GM18519 (cell line): ENCODE measurements around the gene TOR1B.

Experiments used
- ATAC-seq: cut with Tn5 transposase; IDR thresholded peaks from one replicate; pipeline ENCODE4 v1.9.1; 2021; ENCODE audit warnings: mild to moderate bottlenecking, moderate library complexity; ENCODE audit not compliant: unreplicated experiment, low FRiP score

The TOR1B gene

DNA sequence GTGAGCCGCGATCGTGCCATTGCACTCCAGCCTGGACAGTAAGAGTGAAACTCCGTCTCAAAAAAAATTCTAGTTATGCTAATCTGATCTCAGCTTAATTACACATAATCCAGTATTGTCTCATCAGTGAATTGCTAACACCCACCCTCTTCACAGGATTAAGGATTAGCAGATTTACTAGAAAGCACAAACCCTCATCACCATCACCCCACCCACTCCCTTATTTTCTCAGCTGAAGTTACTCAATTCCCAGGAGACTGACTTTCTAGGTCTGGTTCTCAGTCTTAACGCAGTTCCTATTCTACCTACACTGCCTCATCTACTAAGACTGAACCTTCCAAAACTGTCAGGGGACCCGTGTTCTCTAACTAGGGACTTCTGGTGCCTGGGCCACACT lies 9.0 kb downstream of the TOR1B start:
- ATAC-seq, result no peak

DNA sequence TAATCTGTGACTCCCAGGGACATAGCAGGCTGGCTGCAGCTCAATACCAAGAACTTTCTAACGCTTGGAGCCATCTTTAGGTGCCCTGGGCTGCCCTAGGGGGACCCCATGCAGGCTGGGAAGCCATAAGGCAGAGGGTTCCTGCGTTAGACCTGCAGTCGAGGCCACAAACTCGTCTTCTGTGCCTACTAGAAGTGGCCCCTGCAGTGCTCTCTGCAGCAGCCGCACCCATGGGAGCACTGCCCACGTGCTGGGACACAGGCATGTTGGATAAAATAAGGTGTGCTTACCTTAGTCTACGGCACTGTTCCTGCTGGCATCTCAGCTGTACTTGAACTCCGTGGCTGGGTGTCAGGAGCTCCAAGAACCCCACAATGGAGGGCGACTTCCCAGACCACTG lies 9.4 kb downstream of the TOR1B start:
- no peak for ATAC-seq

DNA sequence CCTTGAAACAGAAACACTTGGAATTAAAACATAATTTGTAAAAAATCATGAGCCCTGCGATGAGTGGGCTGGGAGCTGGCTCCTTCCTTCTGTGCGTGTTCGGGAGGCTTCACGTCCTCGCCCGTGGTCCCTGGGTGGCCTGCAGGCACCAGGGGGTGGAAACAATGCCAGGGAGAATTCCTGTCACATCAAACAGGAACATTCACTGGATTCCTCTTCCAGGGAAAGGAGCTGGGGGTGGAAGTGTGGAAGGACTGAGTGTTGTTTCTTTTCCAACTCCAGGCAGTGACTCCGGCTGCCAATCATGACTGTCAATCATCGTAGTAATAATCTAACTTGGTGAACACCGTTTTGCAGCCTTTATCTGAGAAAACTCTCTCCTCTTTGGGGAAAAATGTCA lies 10.7 kb downstream of the TOR1B start:
- ATAC-seq, result no peak

DNA sequence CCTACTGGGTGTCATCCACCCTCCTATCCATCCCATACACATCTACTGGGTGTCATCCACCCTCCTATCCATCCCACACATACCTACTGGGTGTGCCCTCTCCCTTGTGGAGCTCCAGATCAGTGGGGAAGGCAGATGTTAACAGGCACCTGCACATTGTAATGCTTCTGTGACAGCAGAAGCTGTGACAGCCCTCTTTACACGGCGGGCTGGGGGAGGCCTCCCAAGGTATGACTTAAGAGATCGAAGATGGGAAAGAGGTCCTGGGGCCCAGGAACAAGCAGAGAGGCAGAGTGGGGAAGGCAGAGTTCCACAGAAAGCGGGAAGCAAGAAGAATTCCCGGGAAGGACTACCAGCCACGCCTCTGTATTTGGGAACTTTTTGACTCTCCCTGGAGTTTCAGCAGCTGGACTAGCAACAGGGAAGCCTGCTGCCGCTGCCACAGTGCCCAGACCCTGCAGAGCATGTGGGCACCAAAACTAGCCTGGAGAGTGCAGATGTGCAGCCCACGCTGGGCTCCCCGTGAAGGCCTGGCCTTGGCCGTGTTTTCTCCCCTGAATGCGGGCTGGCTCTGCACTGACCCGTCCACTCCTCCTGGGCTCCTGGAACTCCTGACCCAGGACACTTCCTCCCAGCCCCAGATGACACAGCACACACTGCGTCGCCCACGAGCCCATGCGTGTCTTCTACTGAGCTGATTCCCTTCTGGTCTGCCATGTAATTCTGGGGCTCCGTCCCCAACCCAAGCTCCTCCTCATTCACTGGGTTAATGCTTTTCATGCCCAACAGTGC lies 11.6 kb downstream of the TOR1B start:
- no peak for ATAC-seq

DNA sequence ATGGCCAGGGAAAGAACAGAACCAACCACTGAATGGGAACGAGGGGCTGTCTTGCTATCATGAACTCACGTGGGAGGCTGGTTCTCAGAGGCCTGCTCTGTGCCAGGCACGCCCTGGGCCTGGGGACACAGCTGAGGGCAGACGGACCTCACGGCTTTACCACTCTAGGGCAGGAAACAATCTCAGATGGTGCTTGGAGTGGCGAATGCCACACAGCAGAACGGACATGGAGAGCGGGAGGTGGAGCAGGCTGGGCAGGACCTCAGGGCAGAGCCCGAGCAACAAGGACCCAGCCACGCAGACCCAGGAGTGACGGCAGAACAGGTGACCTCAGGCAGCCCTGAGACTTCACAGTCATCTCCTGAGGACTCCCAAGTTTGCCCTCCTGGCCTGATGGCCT lies 12.3 kb downstream of the TOR1B start:
- no peak for ATAC-seq

DNA sequence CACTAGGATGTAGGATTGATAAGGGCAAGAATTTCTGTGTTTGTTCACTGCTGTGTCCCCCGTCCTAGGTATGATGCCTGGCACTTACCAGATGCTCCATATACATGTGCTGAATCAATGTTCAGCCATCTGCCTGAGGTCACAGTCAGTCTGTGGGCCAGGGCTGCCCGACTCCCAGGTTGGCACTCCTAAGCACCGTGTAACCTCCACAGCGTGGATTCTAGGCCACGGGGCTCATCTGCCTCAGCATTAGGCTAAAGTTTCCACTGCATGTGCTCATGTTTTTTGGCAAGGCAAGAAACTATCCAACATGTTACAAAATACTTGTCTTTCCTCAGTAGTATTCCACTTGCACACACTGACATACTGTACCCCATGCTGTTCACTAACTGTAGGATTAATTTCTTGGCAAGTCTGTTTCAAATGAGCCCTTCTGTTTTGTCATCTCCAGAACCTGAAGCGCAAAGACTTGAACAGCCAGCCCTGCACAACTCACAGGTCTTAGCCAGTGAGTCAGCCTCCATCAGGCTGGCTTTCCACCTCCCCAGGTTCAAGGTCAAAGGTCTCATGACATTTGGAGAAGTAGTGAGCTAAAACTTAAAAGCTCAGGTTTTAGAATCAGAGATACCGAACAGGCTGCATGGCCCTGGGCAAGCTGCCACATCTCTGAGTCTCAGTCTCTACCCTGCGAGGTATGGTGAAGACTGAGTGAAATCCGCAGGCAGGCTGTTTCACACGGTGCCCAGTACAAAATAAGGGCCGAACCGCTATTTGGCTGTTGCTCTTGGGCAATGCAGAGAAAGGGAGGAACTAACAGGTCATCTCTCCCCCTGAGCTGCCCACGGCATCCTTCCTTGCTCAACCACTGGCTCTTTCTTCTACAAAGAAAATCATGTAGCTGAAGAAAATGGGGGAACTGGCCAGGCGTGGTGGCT lies 13.8 kb downstream of the TOR1B start:
- ATAC-seq, result no peak

DNA sequence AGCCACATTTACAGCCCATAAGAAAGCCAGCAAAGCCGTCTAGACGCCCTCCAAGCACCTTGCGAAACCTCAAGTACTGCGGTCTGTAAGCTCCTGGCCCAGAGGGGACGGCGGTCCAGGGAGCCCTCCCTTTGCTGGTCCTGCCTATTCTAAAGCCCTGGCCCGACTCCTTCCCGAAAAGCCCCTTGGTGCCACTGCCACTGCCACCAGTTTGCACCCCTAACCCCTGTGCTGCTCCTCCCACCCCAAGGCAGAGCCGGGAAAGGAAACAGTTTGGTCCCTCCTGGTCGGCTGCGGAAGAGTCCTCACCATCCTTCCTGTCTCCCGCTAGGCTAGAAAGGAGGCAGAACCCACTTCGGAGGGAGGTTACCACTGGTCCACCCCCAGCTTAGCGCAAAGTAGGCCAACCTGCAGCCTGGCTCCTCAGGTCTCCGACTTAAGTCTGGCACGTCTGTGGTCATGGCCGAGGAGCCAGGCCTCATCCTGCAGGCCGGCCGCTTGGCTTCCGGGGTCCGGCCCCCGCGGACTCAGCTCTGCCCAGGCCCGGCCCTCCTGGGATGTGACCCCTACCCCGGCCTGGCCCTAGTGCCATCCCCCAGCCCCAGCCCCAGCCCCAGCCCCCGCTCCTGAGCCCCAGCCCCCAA lies 20.0 kb downstream of the TOR1B start:
- no peak for ATAC-seq

DNA sequence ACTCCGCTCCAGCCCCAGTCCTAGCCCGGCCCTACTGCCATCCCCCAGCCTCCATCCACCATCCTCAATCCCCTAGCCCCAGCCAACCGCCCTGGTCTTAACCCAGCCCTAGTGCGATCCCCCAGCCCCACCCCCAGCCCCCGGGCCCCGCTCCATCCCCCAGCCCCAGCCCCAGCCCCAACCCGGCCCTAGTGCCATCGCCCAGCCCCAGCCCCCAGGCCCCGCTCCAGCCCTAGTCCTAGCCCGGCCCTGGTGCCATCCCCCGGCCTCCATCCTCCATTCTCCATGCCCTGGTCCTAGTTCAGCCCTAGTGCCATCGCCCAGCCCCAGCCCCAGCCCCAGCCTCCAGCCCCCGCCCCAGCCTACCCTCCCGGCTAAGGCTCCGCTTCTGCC lies 20.6 kb downstream of the TOR1B start:
- ATAC-seq, result no peak

DNA sequence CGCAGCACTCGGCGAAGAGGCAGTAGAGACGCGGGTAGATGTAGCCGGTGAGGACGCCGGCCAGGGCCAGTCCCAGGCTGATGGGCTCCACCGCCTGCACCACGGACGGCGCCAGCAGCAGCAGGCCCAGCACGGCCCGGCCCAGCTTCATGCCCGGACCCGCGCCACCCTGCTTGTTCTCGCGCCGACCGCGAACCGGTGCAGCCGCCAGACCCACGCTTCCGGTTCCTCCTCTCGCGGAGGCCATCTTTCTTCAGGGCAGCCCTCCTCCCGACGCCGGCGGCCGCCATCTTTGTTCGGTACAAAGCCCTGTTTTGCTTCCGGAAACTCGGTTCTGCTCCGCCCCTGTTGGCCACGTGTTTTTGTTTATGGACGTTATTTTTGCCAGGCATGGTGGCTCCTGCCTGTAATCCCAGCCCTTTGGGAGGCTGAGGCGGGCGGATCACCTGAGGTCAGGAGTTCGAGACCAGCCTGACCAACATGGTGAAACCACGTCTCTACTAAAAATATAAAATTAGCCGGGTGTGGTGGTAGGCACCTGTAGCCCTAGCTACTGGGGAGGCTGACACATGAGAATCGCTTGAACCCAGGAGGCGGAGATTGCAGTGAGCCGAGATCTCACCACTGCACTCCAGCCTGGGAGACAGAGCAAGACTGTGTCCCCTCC lies 21.1 kb downstream of the TOR1B start, which contains the start of gene TOR1A:
Gene TOR1A, minus strand, starts transcription at position 202 of the 667 bp plus-strand sequence. Its CDS starts 51 bp downstream, at position 151.
- ATAC-seq, result peak; percentile 73

DNA sequence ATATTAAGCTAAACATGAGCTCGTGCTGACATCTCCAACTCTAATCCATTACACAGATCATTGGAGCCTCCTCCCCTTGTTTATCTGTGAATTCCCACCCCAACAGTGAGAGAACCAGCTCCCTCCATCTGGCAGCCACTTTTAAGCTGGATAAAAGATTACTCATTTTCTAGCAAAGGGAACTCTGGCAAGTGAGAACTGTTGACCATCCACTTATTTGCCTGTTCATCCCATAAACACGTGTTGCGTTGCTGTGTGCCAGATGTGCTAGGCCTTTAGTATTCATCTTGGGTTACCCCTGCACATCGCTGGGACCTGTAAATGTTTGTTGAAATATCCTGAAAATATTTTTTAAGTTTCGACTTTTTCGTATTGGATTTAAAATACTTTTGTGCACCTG lies 23.4 kb downstream of the TOR1B start:
- no peak for ATAC-seq

DNA sequence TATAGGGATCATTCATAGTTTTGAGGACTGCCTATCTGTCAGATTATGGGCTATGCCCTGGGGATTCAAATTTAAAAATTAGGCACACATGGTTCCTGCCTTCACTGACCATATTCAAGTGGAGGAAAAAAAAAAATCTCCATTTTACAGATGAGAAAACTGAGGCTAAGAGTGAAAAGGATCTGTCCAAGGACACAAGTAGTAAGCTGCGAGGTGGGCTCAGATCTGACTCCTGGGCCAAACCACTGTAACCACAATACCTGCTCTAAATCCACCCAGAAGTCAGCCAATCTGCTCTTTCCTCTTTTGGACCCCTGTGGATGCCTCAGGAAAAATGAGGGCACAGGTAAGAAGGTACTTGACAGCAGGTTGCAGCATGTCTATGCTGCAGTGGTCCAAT lies 23.8 kb downstream of the TOR1B start:
- ATAC-seq, result no peak

DNA sequence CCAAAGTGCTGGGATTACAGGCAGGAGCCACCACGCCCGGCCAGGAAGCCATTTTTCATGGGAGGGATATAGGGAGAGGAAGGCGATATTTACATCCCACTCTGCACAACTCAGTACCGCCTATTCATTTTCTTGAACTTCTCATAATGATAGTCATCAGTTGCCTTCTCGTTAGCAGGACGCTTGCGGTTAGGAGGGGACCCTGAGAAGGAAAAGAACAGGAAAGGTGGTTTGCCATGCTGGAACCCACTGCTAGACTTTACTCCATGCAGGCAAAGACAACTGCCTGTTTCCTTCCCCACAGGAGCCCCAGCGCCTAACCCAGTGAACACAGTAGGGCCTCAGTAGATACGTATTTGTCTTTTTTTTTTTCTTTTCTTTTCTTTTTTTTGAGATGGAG lies 25.1 kb downstream of the TOR1B start:
- no peak for ATAC-seq

DNA sequence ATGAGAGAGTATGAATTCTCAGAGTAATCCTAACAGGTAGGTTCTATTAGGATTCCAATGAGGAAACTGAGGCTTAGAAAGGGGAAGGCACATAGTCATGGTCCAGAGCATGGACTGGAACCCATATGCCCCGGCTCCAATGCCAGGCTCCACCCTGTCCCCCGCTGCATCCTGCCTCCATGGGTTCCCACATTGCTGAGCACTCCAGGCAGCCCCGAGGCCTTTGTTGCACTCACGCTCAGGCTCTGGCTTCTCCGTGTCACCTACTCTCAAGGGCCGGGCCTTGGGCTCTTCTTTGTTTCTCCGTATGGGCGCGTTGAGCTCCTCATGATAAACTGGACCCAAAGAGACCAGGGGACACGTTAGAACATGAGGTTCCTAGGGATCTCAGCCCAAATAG lies 26.0 kb downstream of the TOR1B start:
- ATAC-seq, result no peak

DNA sequence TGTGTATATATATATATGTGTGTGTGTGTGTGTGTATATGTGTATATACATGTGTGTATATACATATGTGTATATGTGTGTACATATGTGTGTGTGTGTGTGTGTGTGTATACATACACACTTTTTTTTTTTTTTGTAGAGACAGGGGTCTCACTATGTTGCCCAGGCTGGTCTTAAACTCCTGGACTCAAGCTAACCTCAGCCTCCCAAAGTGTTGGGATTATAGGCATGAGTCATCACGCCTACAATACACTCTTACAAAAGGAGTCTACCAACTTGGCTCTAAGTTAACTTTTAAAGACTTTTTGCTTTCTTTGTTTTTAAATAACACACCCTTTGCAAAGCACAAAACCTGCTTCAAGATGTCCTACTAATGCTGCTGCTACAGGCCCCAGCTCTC lies 30.0 kb downstream of the TOR1B start:
- ATAC-seq, result no peak

DNA sequence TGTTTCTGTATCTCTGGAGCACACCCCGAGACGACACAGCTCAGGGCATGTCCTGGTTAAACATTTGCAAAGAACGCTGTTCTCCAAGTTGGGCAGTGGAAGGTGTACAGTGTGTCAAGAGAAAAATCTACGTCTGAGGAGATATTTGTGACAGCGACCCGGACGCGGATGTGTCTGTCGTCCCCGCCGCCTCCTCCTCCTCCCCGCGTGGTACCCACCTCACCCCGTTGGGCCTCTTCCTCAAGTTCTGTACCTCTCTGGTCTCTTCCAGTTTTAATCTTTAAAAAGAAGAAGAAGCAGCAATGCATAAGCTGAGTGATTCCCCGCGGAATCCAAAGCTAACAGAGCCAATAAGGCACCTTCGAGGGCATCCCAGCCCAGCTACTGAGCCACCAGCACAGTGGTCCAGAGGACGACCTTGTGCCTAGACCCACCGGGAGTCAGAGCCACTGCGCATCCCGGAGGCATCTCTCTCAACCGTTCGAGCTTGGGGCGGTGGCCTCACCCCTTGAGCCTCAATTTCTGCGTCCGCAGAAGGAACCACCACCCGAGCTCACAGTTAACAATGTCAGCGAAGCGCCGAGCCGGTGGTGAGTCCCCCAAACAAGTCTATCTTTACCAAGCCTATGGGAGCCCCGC lies 31.6 kb downstream of the TOR1B start:
- ATAC-seq, result no peak

DNA sequence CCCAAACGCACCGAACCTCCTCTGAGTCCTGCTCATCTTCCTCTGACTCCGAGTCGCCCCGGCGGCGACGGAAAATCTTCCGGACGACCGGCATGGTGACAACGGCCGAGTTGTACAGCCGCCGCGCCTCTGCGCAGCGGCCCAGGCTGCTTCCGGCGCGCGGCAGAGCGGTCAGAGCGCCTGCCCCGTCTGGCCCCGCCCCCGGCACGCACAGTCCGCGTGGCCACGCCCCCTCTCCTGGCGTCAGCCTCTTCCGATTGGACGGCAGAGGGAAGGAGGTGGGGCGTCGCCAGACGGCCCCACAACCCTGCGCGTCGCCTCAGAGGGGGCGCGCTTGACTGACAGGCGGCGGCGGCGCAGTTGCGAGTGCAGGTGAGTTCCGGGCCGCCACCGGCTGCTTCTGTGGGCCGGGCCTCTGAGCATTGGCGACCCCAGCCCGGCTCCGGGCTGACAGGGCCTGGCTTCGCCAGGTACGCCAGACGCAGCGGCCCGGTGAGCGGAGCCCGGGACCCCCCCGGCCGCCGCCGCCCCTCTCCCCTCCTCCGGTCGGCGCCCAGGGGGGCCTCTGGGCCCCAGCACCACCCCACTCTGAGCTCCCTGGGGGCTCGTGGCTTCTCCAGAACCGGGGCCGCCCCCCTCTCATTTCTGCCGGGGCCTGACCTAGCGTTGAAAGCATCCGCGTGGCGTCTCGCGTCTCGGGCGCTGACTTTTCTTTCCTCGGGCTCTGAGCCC lies 32.3 kb downstream of the TOR1B start, which contains the start of the genes C9orf78 and USP20:
Gene C9orf78, minus strand, starts transcription at position 148 of the 732 bp plus-strand sequence. Its CDS starts 54 bp downstream, at position 94.
Gene USP20, plus strand, starts transcription at position 331 of the 732 bp plus-strand sequence. CDS start 17,098 bp downstream, outside the sequence.
- peak; percentile 83 for ATAC-seq

DNA sequence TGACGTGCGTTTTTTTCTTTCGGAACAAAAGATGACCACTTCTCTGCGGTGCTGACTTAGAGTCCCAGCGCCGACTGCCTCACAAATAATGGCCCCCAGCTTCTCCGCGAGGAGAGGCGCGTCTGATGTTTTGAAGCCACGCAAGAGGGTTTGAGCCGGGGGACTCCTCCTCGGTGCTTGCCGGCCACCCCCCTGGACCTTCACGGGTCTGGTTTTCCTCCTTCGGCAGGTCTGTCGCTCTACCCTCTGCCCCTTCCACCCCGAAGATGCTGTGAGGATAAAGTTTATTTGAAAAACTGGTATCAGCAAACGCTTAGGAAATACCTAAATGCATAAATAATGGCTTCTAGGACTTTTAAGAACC lies 32.9 kb downstream of the TOR1B start:
- no peak for ATAC-seq

DNA sequence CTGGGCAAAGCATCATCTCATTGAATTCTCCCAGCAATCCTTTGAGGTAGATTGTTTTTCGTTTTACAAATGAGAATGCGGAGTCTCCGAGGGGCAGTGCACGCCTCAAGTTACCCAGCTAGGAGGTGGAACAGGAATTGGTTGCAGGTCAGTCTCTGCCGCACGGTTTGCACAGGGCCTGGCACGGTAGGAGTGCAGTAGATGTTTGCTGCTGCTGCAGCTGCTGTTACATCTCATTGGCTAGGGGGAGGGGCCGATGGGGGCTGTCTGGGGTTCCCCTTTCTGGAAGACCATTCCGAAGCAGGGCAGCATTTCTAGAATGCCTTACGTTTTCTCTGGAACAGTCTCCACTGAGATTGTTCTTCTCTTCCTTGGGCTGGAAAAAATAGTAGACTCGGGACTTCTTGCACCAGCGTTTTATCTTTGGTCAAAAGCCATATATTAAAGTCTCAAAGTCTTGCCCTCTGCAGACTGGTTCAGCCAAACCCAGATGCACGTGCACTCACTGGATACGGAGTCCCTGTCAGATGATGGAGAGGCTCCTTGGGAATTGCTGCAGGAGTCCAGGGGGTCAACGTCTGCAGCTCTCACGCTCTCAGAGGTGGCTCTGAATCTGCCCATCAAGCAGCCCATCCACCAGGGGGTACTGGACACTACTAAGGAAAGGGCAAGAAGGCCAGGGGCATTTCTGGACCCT lies 33.5 kb downstream of the TOR1B start:
- ATAC-seq, result no peak
